Measurements from ENCODE around the gene SYT15. TPM values are rescaled to one million over a fixed set of nuclear protein-coding genes. Genes with fewer than 3 reads are reported as not detected.

The SYT15 gene
- total and polyA plus RNA-seq, 8 donors: 2.1 to 10.7 (median 3.3) TPM

Other genes starting within 250 kb of the SYT15 start
- under 1 TPM in 1 of 6 donors, not detected in 5; 0.19 TPM for gene ANXA8L1, start 203.4 kb upstream of the SYT15 start, total RNA-seq
- 1 to 10 TPM in 1 of 2 donors, under 1 TPM in 1; 0.12 to 1.2 TPM for gene ANXA8L1, start 203.4 kb upstream of the SYT15 start, polyA plus RNA-seq
- not detected for gene NPY4R, start 113.2 kb upstream of the SYT15 start, total RNA-seq
- not detected for gene NPY4R, start 113.2 kb upstream of the SYT15 start, polyA plus RNA-seq
- 10 to 100 TPM in 1 of 6 donors, 1 to 10 TPM in 5; 3.7 to 14.0 (median 4.3) TPM for gene GPRIN2, start 22.5 kb upstream of the SYT15 start, total RNA-seq
- gene GPRIN2, start 22.5 kb upstream of the SYT15 start, polyA plus RNA-seq: 10 to 100 TPM in 1 of 2 donors, 1 to 10 TPM in 1; 6.0 to 12.3 TPM